ENCODE data around the gene RBM19.

DNA sequence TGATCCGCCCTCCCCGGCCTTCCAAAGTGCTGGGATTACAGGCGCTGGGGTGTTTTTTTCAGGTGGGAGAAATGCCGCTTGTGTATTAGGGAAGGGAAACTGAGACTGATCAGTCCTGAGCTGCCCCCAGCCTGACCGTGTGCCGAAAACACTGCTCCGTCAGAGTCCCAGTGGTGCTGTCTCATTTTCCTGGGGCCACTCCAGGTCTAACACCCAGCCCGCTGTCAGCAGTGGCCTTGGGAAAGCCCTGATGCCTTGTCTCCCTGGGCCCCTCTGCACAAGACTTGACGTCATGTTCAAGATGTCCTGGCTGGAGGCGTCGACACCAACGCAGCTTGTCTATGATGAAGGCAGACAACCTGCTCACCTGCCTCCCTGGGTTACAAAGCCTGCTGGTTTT, 165.9 kb downstream of the RBM19 start:
- TF ChIP-seq, protein P1, sequence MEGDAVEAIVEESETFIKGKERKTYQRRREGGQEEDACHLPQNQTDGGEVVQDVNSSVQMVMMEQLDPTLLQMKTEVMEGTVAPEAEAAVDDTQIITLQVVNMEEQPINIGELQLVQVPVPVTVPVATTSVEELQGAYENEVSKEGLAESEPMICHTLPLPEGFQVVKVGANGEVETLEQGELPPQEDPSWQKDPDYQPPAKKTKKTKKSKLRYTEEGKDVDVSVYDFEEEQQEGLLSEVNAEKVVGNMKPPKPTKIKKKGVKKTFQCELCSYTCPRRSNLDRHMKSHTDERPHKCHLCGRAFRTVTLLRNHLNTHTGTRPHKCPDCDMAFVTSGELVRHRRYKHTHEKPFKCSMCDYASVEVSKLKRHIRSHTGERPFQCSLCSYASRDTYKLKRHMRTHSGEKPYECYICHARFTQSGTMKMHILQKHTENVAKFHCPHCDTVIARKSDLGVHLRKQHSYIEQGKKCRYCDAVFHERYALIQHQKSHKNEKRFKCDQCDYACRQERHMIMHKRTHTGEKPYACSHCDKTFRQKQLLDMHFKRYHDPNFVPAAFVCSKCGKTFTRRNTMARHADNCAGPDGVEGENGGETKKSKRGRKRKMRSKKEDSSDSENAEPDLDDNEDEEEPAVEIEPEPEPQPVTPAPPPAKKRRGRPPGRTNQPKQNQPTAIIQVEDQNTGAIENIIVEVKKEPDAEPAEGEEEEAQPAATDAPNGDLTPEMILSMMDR (conservative IDR thresholded peaks at IDR 0.05): no peak
- TF ChIP-seq ZFX (IDR thresholded peaks at IDR 0.05): no peak
